HepG2 (cell line): ENCODE measurements around the gene TMEM239. TPM values are rescaled to one million over a fixed set of nuclear protein-coding genes. Genes with fewer than 3 reads are reported as not detected.
A peak's percentile ranks its signal among the peaks of the same experiment; 100 is the strongest.

Experiments
- DPF2 ChIP-seq: sonication (generic); formaldehyde crosslinking; IDR thresholded peaks from 2 replicates; pipeline ENCODE4 v1.4.0; 2020; ENCODE audit warnings: mild to moderate bottlenecking, low read depth, missing genetic modification reagents, borderline replicate concordance
- EZH2 ChIP-seq: conservative IDR thresholded peaks from 2 replicates; pipeline ENCODE4 v1.6.1; 2012; ENCODE audit warnings: mild to moderate bottlenecking, low read depth, low read length, moderate library complexity
- GRHL1 ChIP-seq: sonication (generic); formaldehyde crosslinking; conservative IDR thresholded peaks from 2 replicates; pipeline ENCODE4 v1.8.0; 2022; ENCODE audit warnings: missing genetic modification reagents
- KIAA2018 ChIP-seq: sonication (generic); formaldehyde crosslinking; IDR thresholded peaks from 2 replicates; pipeline ENCODE4 v1.5.0; 2020; ENCODE audit warnings: mild to moderate bottlenecking, missing genetic modification reagents, borderline replicate concordance
- NR2F1 ChIP-seq, 2 experiments: fragments of 450-650 bp in 1 of 2; formaldehyde crosslinking in 1 of 2; IDR thresholded peaks; 2 replicates each; pipeline versions ENCODE4 v1.5.0 to v1.6.1; 2016 to 2020; ENCODE audit warnings: mild to moderate bottlenecking in 1 of 2, missing compliant biosample characterization in 1 of 2, missing genetic modification reagents in 1 of 2, moderate library complexity in 1 of 2
- TP53 ChIP-seq: sonication (generic); formaldehyde crosslinking; conservative IDR thresholded peaks from 2 replicates; pipeline ENCODE4 v1.4.0; 2020; ENCODE audit warnings: missing genetic modification reagents
- ZFP91 ChIP-seq: sonication (generic); formaldehyde crosslinking; IDR thresholded peaks from 2 replicates; pipeline ENCODE4 v1.9.0; 2022; ENCODE audit warnings: missing genetic modification reagents, mild to moderate bottlenecking, borderline replicate concordance
- ZNF891 ChIP-seq: sonication (generic); formaldehyde crosslinking; IDR thresholded peaks from 2 replicates; pipeline ENCODE4 v1.5.0; 2020; ENCODE audit warnings: mild to moderate bottlenecking, missing genetic modification reagents
- ZSCAN9 ChIP-seq: IDR thresholded peaks from 2 replicates; pipeline ENCODE4 v1.6.1; 2016; ENCODE audit warnings: borderline replicate concordance
- polyA plus RNA-seq, 8 experiments: library from polyadenylated mRNA; depleted of rRNA in 3 of 8; stranded (reverse) in 7 of 8; unstranded in 1 of 8; fragments of >200 nt; fragmentation: Illumina TruSeq in 4 of 8; extraction: Trizol in 4 of 8; gene quantifications; 2 replicates each; pipeline versions ENCODE4 v1.2.1 to v1.2.3, GENCODE V29; 2011 to 2016; ENCODE audit warnings: low read depth in 4 of 8, missing spikeins in 1 of 8, mixed read lengths in 1 of 8; ENCODE audit not compliant: insufficient read depth in 1 of 8
- total RNA-seq, 5 experiments: library from RNA; depleted of rRNA; stranded (reverse); fragments of >200 nt; fragmentation: Illumina TruSeq; extraction: Trizol; gene quantifications; 2 replicates each; pipeline ENCODE4 v1.2.3, GENCODE V29; 2016; ENCODE audit warnings: low read depth in 1 of 5

Gene TMEM239
- total and polyA plus RNA-seq, 2 of the 13 experiments (the other 11 are each of a cell fraction or from before 2014, with no cell fraction given), result not detected

GRCh38 chr20:2799688-2800520 is 16.3 kb upstream of the TMEM239 start (continued):
- TF ChIP-seq ZSCAN9 (no peak), ZNF891 (CRISPR knock-in tag) (0 out of 2 replicates have a peak, but pooled peaks have one; percentile 22), GRHL1 (CRISPR knock-in tag) (no peak), NR2F1 (CRISPR knock-in tag; IDR thresholded peaks at IDR 0.05) (no peak), EZH2 (peak; percentile 90; the same call in 1 of the 2 replicates), TP53 (CRISPR knock-in tag) (no peak), ZFP91 (CRISPR knock-in tag) (0 out of 2 replicates have a peak, but pooled peaks have one; percentile 4), KIAA2018 (CRISPR knock-in tag) (no peak), DPF2 (CRISPR knock-in tag) (0 out of 2 replicates have a peak, but pooled peaks have one; percentile 38)
